AG08395 (cell line): ENCODE results near the gene SNX7.

Source experiments
- DNase-seq: peaks from one replicate; pipeline ENCODE4 v3.0.0; 2012; ENCODE audit warnings: mixed read lengths, low spot score

Gene SNX7

GRCh38 chr1:98769162-98769561 is 107.6 kb downstream of the SNX7 start:
- DNase-seq: no peak

GRCh38 chr1:98781906-98782305 is 120.4 kb downstream of the SNX7 start:
- DNase-seq: no peak

- no peak for DNase-seq
Measured at GRCh38 chr1:98783821-98784220, 122.3 kb downstream of the SNX7 start.

GRCh38 chr1:98791498-98791897 is 130.0 kb downstream of the SNX7 start:
- DNase-seq: no peak

GRCh38 chr1:98792123-98792522 is 130.6 kb downstream of the SNX7 start:
- DNase-seq: no peak

- DNase-seq: no peak
Measured at GRCh38 chr1:98793136-98793535, 131.6 kb downstream of the SNX7 start.

GRCh38 chr1:98794196-98794886 is 132.8 kb downstream of the SNX7 start:
- DNase-seq: peak; percentile 80

- no peak for DNase-seq
Measured at GRCh38 chr1:98796049-98796448, 134.5 kb downstream of the SNX7 start.

- DNase-seq: no peak
Measured at GRCh38 chr1:98797506-98797905, 136.0 kb downstream of the SNX7 start.
